8988T (cell line): ENCODE measurements around the gene RPEL1.
"Not testable (repeated sequence)": the region's sequence is repeated elsewhere in the genome, so short reads cannot be mapped to it uniquely, and the experiment has no call there.

Experiments used
- DNase-seq: peaks from one replicate; pipeline ENCODE4 v3.0.0; 2011

RPEL1 gene

GRCh38 chr10:103238506-103239252 is 7.0 kb upstream of the RPEL1 start:
- no peak for DNase-seq

GRCh38 chr10:103241262-103242011 is 4.2 kb upstream of the RPEL1 start:
- DNase-seq = no peak

DNA sequence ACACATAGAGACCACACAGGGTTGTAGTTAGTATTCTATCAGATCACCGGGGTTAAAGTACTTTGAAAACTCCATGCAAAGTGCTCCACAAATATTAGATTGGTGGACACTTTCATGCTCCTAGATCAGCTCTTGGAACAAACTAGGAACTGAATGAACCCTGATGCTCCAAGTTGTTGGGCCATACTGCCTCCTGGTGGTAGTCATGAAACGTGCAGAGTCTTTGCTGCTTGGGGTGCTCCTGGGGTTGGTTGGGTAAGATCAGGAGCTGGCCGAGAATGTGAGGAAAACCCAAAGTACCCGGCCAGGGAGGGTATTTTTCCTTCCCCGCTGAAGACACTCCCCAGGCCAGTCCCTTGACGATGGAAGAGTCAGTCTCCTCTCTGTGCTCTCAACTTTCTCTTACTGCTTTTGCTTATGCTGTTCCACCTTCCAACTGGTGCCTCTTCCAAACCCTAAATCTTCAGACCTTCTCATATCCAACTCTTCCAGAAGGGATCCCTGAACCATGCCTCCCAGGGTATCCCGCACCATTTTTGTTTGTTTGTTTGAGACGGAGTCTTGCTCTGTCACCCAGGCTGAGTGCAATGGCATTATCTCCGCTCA is 918 bp upstream of the RPEL1 start:
- peak; percentile 78 for DNase-seq

DNA sequence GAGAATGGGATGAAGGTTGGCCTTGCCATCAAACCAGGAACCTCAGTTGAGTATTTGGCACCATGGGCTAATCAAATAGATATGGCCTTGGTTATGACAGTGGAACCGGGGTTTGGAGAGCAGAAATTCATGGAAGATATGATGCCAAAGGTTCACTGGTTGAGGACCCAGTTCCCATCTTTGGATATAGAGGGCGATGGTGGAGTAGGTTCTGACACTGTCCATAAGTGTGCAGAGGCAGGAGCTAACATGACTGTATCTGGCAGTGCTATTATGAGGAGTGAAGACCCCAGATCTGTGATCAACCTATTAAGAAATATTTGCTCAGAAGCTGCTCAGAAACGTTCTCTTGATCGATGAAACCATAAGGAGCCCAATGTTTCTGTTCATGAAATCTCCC is 637 bp downstream of the RPEL1 start:
- DNase-seq = no peak

DNA sequence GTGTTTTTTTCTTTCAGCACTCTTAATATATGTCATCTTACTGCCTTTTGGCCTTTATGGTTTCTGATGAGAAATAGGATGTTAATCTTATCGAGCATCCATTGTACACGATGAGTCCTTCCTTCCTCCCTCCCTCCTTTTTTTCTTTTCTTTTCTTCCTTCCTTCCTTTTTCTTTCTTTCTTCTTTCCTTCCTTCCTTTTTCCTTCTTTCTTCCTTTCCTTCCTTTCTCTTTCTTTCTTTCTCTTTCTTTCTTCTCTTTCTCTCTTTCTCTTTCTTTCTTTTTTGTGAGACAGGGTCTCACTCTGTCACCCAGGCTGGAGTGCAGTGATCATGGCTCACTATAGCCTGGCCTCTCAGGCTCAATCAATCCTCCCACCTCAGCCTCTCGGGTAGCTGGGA is 8.4 kb downstream of the RPEL1 start:
- no peak for DNase-seq

DNA sequence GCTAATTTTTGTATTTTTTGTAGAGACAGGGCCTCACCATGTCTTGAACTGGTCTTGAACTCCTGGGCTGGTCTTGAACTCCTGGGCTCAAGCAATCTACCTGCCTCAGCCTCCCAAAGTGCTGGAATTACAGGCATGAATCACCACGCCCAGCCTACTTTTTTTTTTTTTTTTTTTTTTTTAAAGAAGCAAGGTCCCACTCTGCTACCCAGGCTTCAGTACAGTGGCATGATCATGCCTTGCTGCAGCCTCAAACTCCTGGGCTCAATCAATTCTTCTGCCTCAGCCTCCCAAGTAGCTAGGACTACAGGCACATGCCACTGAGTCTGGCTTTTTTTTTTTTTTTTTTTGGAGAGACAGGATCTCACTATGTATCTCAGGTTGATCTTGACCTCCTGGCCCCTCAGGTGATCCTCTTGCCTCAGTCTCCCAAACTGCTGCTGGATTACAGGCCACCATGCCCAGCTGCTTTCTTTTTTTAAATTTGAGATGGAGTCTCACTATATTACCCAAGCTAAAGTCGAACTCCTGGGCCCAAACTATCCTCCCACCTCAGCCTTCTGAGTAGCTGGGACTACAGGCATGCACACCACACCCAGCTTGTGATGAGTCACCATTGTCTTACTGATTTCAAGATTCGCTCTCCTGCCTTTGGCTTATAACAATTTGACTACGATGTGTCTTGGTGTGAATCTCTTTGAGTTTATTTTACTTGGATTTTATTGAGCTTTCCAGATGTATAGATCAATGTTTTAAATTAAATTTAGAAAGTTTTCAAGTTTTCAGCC is 9.0 kb downstream of the RPEL1 start:
- DNase-seq = no peak

DNA sequence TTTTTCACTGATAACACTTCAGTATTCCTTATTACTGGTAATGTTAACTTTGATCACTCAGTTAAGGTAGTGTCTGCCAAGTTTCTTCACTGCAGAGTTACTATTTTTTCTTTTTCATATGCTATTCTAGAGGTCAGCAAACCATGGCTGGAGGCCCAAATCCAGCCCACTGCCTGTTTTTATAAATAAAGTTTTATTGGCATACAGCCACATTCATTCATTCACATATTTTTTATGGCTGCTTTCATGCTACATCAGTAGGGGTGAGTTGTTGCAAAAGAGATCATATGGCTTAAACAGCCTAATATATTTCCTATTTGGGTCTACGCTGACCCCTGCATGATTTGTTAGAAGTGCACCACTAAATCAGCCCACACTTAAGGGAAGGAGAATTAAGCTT is 10.9 kb downstream of the RPEL1 start:
- no peak for DNase-seq

DNA sequence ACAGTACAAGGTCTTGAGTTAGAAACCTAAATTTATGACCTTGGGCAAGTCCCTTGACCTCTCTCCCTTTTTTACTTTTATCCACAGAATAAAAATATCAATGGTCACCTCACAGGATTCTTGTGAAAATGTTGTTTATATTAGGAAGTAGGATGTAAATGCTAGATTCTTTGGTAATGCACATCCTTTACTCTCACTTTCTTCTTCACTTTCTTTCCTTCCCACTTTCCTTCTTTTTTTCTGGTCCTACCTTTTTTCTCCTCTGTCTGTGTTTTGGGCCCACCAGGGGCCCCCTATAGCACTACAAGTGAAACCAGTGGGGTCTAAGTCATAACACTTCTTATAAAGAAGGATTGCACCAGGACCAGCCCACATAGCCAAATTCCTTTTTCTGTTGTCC is 12.1 kb downstream of the RPEL1 start:
- DNase-seq = no peak

- DNase-seq = not testable (repeated sequence)
Observed at GRCh38 chr10:103258928-103259327, 13.2 kb downstream of the RPEL1 start.

DNA sequence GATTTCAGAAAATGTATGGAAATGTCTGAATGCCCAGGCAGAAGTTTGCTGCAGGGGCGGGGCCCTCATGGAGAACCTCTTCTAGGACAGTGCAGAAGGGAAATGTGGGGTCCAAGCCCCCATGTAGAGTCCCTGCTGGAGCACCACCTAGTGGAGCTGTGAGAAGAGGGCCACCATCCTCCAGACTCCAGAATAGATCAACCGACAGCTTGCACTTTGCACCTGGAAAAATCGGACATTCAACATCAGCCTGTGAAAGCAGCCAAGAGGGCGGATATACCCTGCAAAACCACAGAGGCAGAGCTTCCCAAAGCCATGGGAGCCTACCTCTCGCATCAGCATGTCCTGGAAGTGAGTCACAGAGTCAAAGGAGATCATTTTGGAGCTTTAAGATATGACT is 14.3 kb downstream of the RPEL1 start:
- DNase-seq = no peak

DNA sequence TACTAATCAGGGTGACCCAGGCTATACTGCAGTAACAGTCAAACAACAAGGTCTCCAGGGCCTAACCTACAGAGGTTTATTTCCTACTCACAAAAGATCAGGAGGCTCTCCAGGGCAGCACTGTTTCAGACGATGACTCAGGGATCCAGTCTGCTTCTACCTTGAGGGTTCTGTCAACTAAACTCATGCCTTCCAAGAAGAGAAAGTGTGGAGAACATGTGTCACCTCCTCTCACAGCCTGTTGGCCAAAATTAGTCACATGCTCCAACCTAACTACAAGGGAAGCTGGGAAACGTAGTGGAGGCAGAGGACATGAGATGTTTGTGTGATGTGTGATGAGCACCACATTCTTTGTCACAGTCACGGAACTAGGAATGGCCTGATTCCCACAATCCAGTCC is 16.5 kb downstream of the RPEL1 start:
- DNase-seq = no peak

- no peak for DNase-seq
Observed at GRCh38 chr10:103265717-103266329, 20.1 kb downstream of the RPEL1 start.

DNA sequence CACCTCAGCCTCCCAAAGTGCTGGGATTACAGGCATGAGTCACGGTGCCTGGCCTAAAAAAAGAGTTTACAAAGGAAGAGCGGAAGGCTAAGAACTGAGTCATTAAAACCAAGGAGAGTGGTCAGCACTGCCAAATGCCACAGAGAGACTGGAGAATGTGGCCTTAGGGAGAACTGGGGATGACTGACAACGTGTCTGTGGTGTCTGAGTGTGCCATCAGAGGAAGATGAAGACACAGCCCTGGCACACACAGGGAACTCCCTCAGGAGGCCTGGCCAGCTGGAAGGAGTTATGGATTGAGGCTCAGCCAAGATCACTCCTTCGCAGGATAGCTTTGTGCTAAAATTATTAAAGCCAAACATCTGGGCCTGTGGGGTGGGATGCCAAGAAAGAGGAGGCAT is 27.4 kb downstream of the RPEL1 start:
- peak; percentile 94 for DNase-seq

GRCh38 chr10:103276251-103276895 is 30.7 kb downstream of the RPEL1 start:
- DNase-seq = no peak

GRCh38 chr10:103276896-103277712 is 31.4 kb downstream of the RPEL1 start, which contains the start of gene INA:
Gene INA (plus strand): TSS chr10:103277138. CDS start chr10:103277212, 74 bp downstream.
- DNase-seq = no peak

GRCh38 chr10:103277713-103278536 is 32.2 kb downstream of the RPEL1 start:
- no peak for DNase-seq

DNA sequence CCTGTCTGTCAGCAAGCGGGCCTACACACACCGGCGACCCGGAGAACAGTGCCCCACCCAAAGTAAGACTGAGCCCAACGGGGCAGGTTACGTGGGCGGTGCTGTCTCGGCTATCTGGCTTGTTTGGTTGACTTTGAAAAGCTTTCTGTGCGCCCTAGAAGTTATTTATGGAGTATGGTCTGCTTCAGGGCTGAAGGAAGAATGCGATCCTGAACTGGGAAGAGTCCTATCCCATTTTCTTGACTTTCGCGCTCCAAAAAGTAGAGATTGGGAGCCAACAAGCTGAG is 32.8 kb downstream of the RPEL1 start:
- no peak for DNase-seq

DNA sequence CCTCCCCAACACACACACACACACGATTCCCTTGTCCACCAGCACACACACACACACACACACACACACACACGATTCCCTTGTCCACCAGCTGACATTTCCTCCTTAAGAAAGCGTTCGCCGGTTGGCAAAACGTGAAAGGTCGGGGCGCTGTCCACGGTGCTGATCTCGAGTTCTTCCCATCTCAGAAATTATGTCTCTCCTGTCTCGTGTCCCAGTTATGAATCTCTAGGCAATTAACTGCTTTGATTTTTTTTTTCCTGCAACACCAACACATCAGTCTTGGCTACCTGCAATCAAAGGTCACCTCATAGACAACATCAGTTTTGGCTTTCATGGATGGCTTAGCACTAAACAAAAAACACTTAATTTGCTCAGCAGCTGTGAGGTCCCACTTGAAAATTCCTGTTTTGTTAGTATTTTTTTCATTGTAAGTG is 33.2 kb downstream of the RPEL1 start:
- DNase-seq = peak; percentile 38

DNA sequence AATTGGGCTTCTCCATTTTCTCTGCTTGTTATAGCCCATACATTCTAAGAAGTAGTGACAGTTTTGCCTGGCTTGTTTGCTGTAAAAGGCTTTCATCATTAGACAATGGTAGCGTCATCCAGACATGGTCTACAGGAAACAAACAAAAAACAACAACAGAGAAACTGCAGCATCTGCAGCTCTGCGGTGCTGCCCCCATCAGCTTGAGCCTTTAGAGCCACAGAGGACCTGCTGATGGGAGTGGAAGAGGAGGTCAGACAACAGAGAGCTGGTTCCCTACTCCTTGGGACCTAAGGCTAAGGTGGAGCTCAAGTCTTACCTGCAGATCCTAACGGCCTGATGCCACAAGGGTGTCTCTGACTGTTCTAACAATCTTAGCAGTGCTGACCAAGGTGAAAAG is 34.3 kb downstream of the RPEL1 start:
- no peak for DNase-seq

DNA sequence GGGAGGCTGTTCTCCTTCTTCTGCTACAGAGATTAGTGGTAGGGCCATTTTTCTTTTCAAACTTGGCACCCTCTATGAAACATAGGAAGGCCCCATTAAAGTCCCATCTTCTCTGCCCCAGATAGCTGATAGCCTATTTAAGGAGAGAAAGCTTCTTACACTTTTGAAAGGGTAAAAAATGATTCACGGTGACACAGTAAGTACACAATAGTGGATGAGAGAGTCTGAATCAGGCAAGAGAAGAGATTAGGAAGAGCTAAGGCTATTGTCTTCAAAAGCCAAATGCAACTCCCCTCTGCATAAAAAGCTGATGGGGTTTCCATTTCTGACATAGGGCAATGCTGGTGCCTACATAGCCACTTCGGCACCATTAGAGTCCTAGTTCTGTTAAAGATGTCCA is 34.8 kb downstream of the RPEL1 start:
- no peak for DNase-seq

DNA sequence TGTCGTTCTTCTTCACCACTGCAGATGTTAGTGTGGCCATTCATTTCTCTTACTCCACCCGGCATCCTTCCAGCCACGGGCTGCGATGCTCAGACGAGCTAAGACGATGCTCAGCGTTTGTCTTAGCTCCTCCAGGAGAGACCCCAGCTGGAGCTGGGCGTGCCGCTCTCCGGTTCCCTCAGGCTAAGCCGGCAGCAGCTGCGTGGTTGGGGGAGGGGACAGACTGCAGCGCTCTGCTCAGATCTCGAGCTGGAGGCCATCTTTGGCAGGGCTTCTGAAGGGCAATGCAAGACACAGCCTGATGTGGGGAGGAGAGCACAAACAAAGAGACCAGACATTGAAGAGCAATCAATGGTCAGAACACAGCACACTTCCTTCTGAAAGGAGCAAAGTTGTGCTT is 36.1 kb downstream of the RPEL1 start:
- no peak for DNase-seq
